Fibroblast of villous mesenchyme (primary cell): ENCODE results near the gene ABCA2. TPM values are rescaled to one million over a fixed set of nuclear protein-coding genes. Genes with fewer than 3 reads are reported as not detected.

Experiments
- DNase-seq: peaks from one replicate; pipeline ENCODE4 v3.0.0-alpha.2; 2010; ENCODE audit warnings: low read depth
- H3K4me3 ChIP-seq: 2 replicates; pipeline ENCODE4 v1.5.1; 2011; ENCODE audit warnings: low read depth, mild to moderate bottlenecking, low read length
- CTCF ChIP-seq: IDR thresholded peaks from 2 replicates; pipeline ENCODE4 v1.5.1; 2012; ENCODE audit warnings: low read depth, mild to moderate bottlenecking, low read length; ENCODE audit not compliant: insufficient read depth
- total RNA-seq: library from RNA; depleted of rRNA; stranded (reverse); fragments of >200 nt; gene quantifications from 2 replicates; pipeline ENCODE4 v1.2.3, GENCODE V29; 2012

Gene ABCA2
- total RNA-seq, 1 donor: 14.7 TPM

- DNase-seq: no peak
- no peak overlapping the region for H3K4me3 ChIP-seq
- no peak for TF ChIP-seq CTCF
Measured at GRCh38 chr9:137013571-137013940, 14.5 kb downstream of the ABCA2 start.

DNA sequence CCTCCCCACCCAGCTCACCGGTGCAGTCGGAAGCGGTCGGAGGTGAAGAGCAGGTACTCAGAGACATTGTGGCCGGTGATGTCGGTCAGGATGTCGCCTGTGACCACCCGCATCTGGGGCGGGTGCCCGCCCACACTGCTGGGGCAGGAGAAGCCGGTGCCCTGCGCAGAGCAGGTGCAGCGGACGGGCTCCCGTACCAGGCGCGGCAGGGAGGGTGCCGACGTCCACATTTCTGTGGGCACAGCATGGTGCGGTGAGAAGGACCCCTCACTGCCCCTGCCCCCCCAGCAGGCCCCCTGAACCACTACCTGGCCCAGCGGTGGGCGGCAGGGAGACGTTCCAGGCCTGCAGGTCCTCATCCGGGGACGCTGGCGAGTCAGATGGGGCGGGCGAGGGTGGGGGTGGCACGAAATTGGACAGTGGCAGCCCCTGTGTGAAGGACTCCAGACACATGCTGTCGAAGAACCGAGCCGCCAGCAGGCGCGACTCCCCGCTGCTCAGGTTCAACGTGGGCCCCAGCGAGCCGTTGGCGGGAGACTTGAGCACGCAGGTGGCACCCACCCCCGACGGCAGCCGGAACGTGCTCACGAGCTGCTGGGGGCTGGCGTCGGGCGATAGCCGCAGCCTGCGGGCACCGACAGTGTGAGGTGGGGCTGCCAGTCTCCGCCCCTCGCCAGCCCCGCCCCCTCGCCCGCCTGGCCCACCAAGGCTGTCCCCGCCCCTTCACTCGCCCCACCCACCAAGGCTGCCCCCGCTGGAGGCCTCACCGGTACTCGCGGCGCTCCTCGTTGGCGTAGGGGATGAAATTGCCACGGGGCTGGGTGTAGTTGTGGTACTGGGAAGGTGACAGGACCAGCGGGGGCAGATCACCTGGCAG lies 15.1 kb downstream of the ABCA2 start:
- DNase-seq: no peak
- TF ChIP-seq CTCF: no peak
- H3K4me3 ChIP-seq: no peak overlapping the region

DNA sequence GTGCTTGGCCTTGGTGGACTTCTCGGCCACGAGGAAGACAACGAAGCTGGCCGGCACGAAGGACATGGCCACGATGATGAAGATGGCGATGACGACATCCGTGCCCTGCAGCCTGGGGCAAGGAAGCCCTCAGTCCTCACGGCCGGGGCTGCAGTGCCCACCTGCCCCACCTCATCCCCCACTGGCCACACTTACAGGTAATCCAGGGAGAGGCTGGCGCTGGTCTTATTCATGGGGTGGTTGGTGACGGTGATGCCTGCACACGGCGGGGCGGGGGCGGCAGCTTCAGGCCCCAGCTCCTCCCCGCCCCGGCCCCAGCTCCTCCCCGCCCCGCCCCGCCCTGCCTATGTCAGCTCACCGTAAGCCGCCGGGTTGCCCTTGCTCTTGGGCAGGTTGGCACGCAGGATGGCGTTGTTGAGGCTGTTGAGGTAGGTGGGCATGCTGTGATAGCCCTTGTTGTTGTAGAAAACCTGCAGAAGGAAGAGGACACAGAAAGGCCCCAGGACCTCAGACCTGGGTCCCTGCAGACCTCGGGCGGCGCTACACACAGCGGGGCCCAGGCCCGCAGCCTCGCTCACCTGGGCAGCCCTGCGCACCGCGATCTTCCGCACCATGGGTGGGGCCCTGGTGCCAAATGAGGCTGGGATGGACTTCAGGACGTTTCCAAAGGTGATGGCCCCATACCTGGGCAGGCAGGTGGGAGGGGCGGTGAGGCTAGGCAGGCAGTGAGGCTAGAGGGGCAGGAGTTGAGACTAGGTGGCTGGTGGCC lies 15.9 kb downstream of the ABCA2 start:
- DNase-seq: no peak
- no peak for TF ChIP-seq CTCF
- H3K4me3 ChIP-seq: no peak overlapping the region

- no peak overlapping the region for H3K4me3 ChIP-seq
- no peak for DNase-seq
- TF ChIP-seq CTCF: no peak
Measured at GRCh38 chr9:137011156-137011555, 16.9 kb downstream of the ABCA2 start.

DNA sequence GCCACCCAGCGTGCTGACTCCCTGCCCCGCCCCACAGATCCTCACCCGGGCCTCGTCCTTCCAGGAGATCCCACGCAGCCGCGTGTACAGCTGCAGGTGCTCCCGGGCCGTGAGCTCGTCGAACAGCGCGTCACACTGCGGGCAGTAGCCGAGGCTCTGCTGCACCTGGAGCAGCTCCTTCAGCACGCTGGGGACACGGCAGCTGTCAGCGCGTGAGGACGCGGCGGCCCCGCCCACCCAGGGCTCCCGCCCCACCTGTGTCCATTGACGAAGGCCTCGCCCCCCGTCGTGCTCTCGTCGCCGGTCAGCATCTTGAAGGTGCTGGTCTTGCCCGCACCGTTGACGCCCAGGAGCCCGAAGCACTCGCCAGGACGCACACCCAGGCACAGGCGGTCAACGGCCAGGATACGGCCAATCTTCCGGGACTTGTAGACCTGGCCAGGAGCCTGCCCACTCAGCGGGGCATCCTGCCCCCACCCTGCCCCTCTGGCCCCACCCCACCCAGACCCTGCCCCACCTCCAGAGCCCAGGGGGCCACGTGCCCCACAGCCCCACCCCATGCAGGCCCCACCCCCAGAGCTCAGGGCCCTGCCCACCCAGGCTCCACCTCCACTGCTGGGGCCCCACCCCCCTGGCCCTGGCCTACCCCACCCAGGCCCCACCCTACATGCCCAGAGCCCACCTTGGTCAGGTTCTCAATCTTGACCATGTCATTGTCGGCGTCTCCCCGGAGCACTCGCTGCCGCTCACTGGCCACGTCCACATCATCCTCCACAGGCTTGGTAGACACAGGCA lies 17.9 kb downstream of the ABCA2 start:
- no peak for TF ChIP-seq CTCF

DNA sequence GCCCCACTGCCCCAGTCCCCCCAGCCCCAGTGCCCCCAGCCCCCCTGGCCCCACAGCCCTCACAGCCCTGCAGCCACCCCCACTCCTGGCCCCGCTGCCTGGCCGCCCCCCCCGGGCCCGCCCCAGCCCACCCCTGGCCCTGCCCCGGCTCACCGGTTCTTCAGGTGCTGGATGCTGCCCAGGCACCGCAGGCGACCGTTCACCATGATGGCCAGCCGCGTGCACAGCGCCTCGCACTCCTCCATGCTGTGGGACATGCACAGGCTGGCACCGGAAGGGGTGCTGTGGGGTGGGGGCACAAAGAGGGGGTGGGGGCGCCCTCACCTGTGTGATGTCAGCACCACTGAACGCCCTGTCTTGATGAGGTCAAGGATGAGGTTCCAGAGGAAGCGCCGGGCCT lies 18.8 kb downstream of the ABCA2 start:
- no peak for TF ChIP-seq CTCF
- no peak for DNase-seq
- H3K4me3 ChIP-seq: no peak overlapping the region

More for the DNA sequence above, 17.9 kb downstream of the ABCA2 start:
- no peak overlapping the region for H3K4me3 ChIP-seq
- DNase-seq: no peak
